ENCODE data around the gene CCNY.

GRCh38 chr10:35417795-35418194, 81.5 kb downstream of the CCNY start:
- TF ChIP-seq TAF1 (IDR thresholded peaks at IDR 0.05; ENCODE audit: borderline replicate concordance, low read depth, low read length) (no peak), POLR2A (IDR thresholded peaks at IDR 0.05; ENCODE audit: low read depth, low read length) (no peak)
